Activated CD4-positive, alpha-beta T cell treated with anti-CD3 and anti-CD28 coated beads for 36 hours (primary cell): ENCODE data around the gene KIAA1614. TPM values are rescaled to one million over a fixed set of nuclear protein-coding genes. Genes with fewer than 3 reads are reported as not detected.

Source experiments
- ATAC-seq: fragments of 200-7000 bp; cut with Tn5 transposase; one replicate; pipeline ENCODE4 v1.10.0; 2021; ENCODE audit warnings: mild to moderate bottlenecking, moderate library complexity
- CTCF ChIA-PET: fragments of 350-600 bp; sonication (Branson Sonifier 250); formaldehyde crosslinking; loops from one replicate; lab custom pipeline; 2021; ENCODE audit warnings: antibody characterized with exemption; lab: Charles Lee
- POLR2A ChIA-PET: fragments of 350-600 bp; sonication (Branson Sonifier 250); formaldehyde crosslinking; loops from one replicate; lab custom pipeline; 2021; ENCODE audit warnings: antibody characterized with exemption, inconsistent platforms; lab: Charles Lee
- DNase-seq: peaks from one replicate; pipeline ENCODE4 v3.0.0-alpha.2; 2020
- H3K27ac Mint-ChIP-seq: one replicate; pipeline ENCODE4 v1.8.0; 2021; ENCODE audit warnings: mixed read lengths
- H3K27me3 Mint-ChIP-seq: one replicate; pipeline ENCODE4 v1.8.0; 2021; ENCODE audit warnings: mixed read lengths
- H3K36me3 Mint-ChIP-seq: one replicate; pipeline ENCODE4 v1.8.0; 2021; ENCODE audit warnings: low read depth, mixed read lengths
- H3K4me1 Mint-ChIP-seq: one replicate; pipeline ENCODE4 v1.8.0; 2021; ENCODE audit warnings: mixed read lengths
- H3K4me3 Mint-ChIP-seq: one replicate; pipeline ENCODE4 v1.8.0; 2021; ENCODE audit warnings: mild to moderate bottlenecking, moderate library complexity, mixed read lengths
- H3K9me3 Mint-ChIP-seq: one replicate; pipeline ENCODE4 v1.8.0; 2021; ENCODE audit warnings: low read depth, mixed read lengths
- intact Hi-C, 2 experiments: fragments of 100-400 bp; cut with DNase I in 1 of 2; cut with micrococcal nuclease in 1 of 2; formaldehyde crosslinking; loops; one replicate each; pipeline versions ENCODE4 v1.14.2 to v1.15.1; 2022 to 2024; cut with DNase I, micrococcal nuclease
- total RNA-seq, 2 experiments: library from RNA; stranded (reverse); gene quantifications; one replicate each; pipeline ENCODE4 v1.2.3, GENCODE V29; 2021

KIAA1614 gene, protein sequence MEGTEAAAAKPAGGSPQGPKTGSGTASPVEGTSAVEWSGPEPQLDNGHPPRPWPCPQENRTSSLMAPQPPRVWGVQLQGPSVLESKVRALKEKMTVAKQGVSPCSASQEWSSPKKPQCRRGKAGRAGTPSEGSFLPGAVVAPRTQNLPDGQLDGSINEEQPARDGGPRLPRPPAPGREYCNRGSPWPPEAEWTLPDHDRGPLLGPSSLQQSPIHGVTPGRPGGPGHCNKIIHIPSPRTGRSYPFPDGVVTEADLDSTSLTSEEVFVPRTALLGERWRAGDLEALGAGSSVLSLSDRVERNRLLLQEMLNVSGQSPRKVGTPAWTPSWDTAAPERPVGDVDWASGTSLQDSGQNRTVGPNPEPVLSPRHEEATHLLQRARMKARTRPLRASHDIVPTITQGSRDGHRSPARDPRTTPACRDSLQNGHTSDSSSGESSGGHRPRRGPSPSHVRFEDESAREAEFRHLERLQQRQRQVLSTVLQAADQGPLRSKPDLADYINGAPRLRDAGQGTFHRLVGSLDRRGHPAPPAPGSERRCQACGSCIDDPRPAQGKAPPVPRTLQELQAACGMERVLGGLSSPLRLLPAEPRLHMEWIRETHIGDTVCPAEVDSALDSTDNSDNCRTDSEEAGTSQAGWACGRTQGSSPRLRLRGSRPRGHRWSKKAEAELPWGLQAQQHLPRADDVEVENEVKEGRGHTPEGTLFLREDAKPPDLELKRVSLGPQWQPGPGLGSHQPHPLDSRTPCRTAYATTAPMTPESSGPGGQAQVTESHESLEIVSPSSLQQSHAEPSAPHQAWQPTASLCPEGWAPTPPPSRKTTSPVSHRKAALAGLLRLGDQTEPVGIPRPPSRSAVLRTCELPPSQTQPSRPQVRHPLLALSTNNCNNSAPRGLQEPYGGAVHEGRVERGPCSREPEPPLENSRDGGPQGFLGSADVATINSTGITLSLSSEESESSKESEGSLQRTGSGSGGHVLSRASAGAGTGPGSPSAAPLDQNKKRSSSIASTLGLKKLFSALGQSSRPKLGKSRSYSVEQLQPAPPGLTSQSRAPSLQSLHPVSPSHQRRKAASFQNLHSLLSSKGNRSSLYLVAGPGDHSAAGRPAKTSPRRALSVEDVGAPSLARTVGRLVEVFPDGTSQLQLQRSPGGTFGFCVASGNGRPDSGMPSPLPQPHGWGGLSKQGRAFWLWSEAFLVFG
- total RNA-seq, result under 1 TPM in 1 of 2 experiments, not detected in 1; 0.09 TPM

DNA sequence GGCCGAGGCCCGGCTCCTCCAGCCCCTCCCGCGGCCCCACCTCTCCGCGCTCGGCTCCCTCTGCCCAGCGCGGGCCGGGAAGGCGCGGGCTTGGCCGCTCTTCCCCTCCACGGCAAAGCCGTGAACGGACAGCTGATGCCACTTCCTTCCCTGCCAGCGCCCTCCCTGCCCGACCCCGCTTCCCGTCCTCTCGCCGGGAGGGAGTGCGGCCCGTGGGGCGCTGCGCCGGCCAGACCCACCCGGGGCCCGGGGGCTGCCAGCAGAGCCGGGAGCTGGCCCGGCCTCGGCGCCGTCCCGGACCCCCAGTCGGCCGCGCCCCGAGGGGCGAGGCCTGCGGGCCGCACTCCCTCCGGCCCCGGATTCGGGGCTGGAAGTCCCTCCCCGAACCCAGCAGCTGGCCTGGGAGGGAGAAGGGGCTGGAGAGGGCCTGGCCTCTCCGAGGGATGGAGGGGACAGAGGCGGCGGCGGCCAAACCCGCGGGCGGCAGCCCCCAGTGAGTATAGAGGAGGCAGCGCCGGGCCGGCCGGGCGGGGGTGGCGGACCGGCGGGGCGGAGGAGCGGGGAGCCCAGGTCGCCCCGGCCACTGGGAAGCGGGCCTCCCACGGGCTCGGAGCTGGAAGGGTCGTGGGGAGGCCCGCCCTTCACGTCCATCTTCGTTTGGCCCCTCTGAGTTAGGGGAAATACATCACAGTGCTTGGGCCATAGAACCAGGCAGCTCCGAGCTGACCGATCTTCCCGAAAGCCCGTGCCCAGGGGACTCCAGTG lies at the start of gene KIAA1614:
TSS of gene KIAA1614 (plus strand) at position 97 of the 765 bp plus-strand sequence. CDS start at position 444, 347 bp downstream.
- Mint-ChIP-seq H3K9me3 (no peaks in the 10 kb centered on the region), H3K36me3 (no peaks in the 10 kb centered on the region), H3K4me1 (peaks cover 13% of the 10 kb centered on the region), H3K27ac (no peak within 1 kb of the TSS), H3K27me3 (peaks cover 38% of the 10 kb centered on the region), H3K4me3 (peak within 1 kb of the TSS; percentile 24)
- ATAC-seq (peak; percentile 23), DNase-seq (no peak)
- ChIA-PET CTCF (interaction anchor here (1.2 kb wide), 1 partner anchor 26 kb away, joined by 3 read pairs; no protein-coding TSS in a partner anchor), POLR2A (no interaction called here)
- intact Hi-C loops, result no loop called here

DNA sequence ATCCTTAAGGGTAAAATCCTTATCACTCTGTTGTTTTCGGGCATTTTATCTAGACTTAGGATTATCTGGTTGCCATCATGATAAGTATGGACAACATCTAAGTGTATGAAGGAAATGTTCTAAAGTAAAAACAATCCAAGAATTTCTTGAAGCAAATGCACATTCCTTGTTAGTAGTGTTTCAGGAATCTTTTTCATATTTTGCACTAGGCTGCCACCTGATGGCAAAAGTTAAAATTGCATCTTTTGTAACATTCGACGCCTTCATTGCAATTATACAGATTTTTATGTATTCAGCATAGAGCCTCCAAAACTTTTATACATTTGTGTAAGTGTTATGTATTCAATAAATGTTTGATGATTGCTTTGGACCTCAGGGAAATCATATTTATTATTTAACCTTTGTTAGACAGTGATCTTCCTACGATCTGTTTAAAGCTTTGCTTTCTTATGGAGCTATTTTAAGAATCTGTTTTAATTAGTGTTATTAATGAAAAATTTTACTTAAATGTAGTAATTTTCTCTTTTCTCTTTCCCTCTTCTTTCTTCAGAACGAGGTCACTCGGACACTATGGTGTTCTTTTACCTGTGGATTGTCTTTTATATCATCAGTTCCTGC lies 49.4 kb upstream of the KIAA1614 start:
- ATAC-seq (no peak), DNase-seq (peak; percentile 42)
- intact Hi-C loops, result loop anchor here (5.0 kb wide), 4 partner anchors 86 to 346 kb away; partner anchors contain the start of gene XPR1 (in 2 of the 2)
- Mint-ChIP-seq H3K36me3 (peaks cover 7% of the 10 kb centered on the region), H3K9me3 (no peaks in the 10 kb centered on the region), H3K4me3 (no peak overlapping the region), H3K4me1 (no peaks in the 10 kb centered on the region), H3K27me3 (no peaks in the 10 kb centered on the region), H3K27ac (no peak overlapping the region)
- POLR2A ChIA-PET, result interaction anchor here (0.6 kb wide), 1 partner anchor 360 kb away, joined by 3 read pairs; no protein-coding TSS in a partner anchor
- CTCF ChIA-PET, result interaction anchor here (0.6 to 6.2 kb wide), 36 partner anchors 10 to 610 kb away, joined by 3 to 148 read pairs (median 4); partner anchors contain the start of gene XPR1

DNA sequence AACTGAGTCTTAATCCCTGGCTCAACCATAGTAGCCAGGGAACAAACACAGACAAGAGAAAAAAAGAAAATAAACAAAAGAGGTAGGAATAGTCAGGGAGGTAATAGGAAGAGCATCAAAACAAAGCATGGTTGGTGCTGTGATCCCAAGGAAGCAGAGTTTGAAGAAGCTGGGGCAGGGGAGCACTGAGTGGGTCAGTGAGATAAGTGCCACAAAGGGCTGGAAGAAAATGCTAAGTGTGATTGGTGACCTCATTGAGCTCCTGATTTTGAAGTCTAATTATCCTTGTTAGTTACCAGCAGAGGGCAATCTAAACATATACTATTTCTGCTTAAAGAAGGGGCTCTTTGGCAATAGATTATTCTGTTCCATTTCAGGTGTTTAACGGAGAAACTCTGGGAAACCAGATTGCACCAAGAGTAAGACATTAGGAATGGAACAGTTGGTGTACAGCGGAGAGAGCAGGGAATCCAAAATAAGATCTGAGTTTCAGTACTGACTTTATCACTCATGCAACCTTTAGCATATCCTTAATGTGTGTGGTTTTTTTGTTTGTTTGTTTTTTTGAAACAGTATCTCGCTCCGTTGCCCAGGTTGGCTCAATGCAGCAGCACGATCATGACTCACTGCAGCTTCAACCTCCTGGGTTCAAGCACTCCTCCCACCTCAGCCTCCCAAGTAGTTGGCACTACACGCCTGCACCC lies 30.7 kb upstream of the KIAA1614 start:
- ChIA-PET CTCF (interaction anchor here (0.6 to 1.8 kb wide), 27 partner anchors 17 to 548 kb away, joined by 3 to 18 read pairs (median 3); no protein-coding TSS in a partner anchor), POLR2A (no interaction called here)
- H3K36me3 Mint-ChIP-seq, result peaks cover 4% of the 10 kb centered on the region
- H3K4me3 Mint-ChIP-seq, result no peak overlapping the region
- DNase-seq, result no peak
- no peak overlapping the region for H3K27ac Mint-ChIP-seq
- no peaks in the 10 kb centered on the region for H3K4me1 Mint-ChIP-seq
- no peaks in the 10 kb centered on the region for H3K27me3 Mint-ChIP-seq
- ATAC-seq, result peak; percentile 66
- intact Hi-C loops, result loop anchor here (1.0 to 5.0 kb wide), 4 partner anchors 205 to 284 kb away; partner anchors contain the start of gene IER5 (in 1 of the 2)
- no peaks in the 10 kb centered on the region for H3K9me3 Mint-ChIP-seq

DNA sequence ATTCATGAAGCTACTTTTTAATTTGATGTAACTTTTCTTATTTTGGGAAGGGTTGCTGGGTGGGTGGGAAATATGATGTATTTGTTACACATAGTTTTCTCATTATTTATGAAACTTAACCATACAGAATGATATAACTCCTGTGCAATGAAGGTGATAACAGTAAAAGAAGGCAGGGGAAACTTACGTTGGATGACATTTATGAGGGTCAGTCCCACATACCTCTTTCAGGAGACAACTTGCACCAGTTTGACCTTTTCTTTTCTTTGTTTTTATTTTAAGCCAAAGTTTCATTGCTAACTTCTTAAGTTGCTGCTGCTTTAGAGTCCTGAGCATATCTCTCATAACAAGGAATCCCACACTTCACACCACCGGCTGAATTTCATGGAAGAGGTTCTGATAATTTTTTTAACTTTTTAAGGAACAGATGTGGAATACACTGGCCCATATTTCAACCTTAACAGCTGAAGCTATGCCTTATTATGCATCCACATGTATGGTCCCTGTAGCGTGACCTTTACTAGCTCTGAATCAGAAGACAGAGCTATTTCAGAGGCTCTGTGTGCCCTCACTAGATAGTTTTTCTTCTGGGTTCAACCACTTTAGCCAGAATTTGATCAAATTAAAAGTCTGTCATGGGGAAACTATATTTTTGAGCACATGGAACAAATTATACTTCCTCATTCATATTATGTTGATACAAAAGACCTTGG lies 28.0 kb upstream of the KIAA1614 start:
- Mint-ChIP-seq H3K9me3 (no peaks in the 10 kb centered on the region), H3K4me3 (no peak overlapping the region), H3K36me3 (peaks cover 4% of the 10 kb centered on the region), H3K27me3 (no peaks in the 10 kb centered on the region), H3K27ac (no peak overlapping the region), H3K4me1 (no peaks in the 10 kb centered on the region)
- no peak for DNase-seq
- intact Hi-C loops, result loop anchor here in 1 of 2 experiments (5.0 kb wide), 1 partner anchor 203 kb away; the partner anchor contains the start of gene IER5
- no peak for ATAC-seq
- CTCF ChIA-PET, result interaction anchor here (0.6 to 1.8 kb wide), 5 partner anchors 11 to 1706 kb away, joined by 3 to 4 read pairs (median 3); no protein-coding TSS in a partner anchor
- POLR2A ChIA-PET, result no interaction called here

DNA sequence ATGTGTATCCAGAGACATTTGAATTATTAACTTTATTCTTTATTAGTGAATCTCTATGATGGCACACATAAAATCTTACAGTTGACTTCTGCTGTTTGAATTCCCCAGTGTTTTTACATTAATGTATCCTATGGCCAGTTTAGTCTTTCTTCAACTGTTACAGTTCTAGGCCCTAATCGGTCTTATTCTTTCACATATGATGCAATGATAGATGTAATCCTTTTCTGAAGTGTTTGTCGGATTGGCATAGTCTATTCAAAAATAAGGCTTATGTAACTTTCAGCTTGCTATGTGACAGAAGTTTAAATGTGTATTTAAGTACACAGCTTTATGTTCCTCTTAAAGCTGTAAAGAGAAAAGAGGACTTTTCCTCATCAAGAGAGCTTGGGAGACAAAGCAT lies 26.4 kb upstream of the KIAA1614 start:
- CTCF ChIA-PET, result interaction anchor here (0.8 to 1.6 kb wide), 3 partner anchors 23 to 283 kb away, joined by 3 to 6 read pairs (median 4); no protein-coding TSS in a partner anchor
- POLR2A ChIA-PET, result interaction anchor here (0.8 kb wide), 1 partner anchor 448 kb away, joined by 4 read pairs; no protein-coding TSS in a partner anchor
- DNase-seq (no peak), ATAC-seq (no peak)
- no peak overlapping the region for H3K4me3 Mint-ChIP-seq
- H3K9me3 Mint-ChIP-seq, result no peaks in the 10 kb centered on the region
- H3K36me3 Mint-ChIP-seq, result peaks cover 4% of the 10 kb centered on the region
- intact Hi-C loops, result no loop called here
- no peak overlapping the region for H3K27ac Mint-ChIP-seq
- H3K4me1 Mint-ChIP-seq, result no peaks in the 10 kb centered on the region
- H3K27me3 Mint-ChIP-seq, result no peaks in the 10 kb centered on the region

DNA sequence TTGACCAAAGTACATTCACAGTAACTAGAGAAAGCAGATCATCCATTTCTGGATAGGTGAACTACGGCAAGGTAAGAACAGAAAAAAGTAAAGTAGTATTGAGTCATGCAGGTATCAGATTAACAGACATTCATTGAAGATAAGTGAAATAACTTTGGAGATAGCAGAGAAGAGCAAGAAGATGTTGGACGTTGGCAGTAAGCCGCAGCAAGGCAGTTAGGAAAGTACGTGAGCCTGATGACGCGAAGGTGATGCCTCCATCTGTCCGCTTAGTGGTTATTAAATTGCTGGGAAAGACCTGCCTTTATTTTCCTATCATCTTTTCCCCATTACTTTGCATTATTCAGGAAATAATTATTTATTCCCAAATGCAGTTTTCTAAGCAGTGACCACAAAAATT lies 24.9 kb upstream of the KIAA1614 start:
- peaks cover 1% of the 10 kb centered on the region for H3K4me1 Mint-ChIP-seq
- no peak for ATAC-seq
- no peak overlapping the region for H3K27ac Mint-ChIP-seq
- H3K27me3 Mint-ChIP-seq, result no peaks in the 10 kb centered on the region
- no peak for DNase-seq
- H3K9me3 Mint-ChIP-seq, result no peaks in the 10 kb centered on the region
- intact Hi-C loops, result no loop called here
- ChIA-PET CTCF (interaction anchor here (0.6 to 1.6 kb wide), 2 partner anchors 25 to 1214 kb away, joined by 3 to 6 read pairs; no protein-coding TSS in a partner anchor), POLR2A (no interaction called here)
- H3K36me3 Mint-ChIP-seq, result peaks cover 4% of the 10 kb centered on the region
- no peak overlapping the region for H3K4me3 Mint-ChIP-seq

DNA sequence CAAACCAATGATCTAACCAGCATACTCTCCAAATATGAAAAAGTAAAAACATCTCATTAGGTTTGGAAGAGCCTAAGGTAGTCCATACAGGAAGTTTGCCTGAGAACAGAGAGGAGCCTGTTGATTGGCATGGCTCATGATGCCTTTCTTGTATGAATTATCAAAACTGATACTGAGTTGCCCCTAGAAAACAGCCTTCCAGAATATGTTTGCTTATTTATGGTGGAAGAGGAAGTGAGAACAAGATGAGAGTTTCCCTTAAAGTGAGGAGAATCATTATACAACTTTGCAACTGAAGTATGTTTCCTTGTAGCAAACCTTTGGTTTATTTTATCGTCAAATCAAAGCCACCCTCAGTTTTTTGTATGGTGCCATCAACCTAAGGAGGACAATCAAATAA lies 23.8 kb upstream of the KIAA1614 start:
- POLR2A ChIA-PET, result no interaction called here
- H3K4me1 Mint-ChIP-seq, result peaks cover 7% of the 10 kb centered on the region
- H3K4me3 Mint-ChIP-seq, result no peak overlapping the region
- H3K9me3 Mint-ChIP-seq, result no peaks in the 10 kb centered on the region
- intact Hi-C loops, result no loop called here
- H3K27me3 Mint-ChIP-seq, result no peaks in the 10 kb centered on the region
- CTCF ChIA-PET, result no interaction called here
- H3K36me3 Mint-ChIP-seq, result peaks cover under 1% of the 10 kb centered on the region
- no peak overlapping the region for H3K27ac Mint-ChIP-seq
- ATAC-seq (no peak), DNase-seq (no peak)

DNA sequence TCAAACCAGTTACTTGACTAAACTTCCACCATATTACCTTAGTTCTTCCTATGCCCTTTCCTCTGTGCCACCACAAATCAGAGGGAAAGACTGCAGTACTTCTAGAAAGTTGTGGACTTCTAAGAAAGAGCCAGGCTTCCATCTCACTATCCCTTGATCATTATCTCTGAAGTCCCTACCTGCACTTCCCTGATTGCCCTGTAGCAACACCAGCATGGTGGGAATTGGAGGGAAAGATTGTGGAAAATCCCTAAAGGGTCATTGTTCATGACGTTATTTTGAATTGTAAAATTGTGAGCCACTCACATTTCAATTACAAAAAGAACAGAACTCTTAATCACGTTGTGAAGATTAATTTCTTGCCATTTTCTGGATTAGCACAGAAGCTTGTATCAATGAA lies 23.4 kb upstream of the KIAA1614 start:
- H3K4me3 Mint-ChIP-seq, result no peak overlapping the region
- no peak overlapping the region for H3K27ac Mint-ChIP-seq
- H3K36me3 Mint-ChIP-seq, result no peaks in the 10 kb centered on the region
- H3K27me3 Mint-ChIP-seq, result no peaks in the 10 kb centered on the region
- peaks cover 10% of the 10 kb centered on the region for H3K4me1 Mint-ChIP-seq
- no peaks in the 10 kb centered on the region for H3K9me3 Mint-ChIP-seq
- ChIA-PET POLR2A (interaction anchor here (0.6 kb wide), 1 partner anchor 217 kb away, joined by 4 read pairs; no protein-coding TSS in a partner anchor), CTCF (no interaction called here)
- no peak for ATAC-seq
- intact Hi-C loops, result no loop called here
- DNase-seq, result no peak

DNA sequence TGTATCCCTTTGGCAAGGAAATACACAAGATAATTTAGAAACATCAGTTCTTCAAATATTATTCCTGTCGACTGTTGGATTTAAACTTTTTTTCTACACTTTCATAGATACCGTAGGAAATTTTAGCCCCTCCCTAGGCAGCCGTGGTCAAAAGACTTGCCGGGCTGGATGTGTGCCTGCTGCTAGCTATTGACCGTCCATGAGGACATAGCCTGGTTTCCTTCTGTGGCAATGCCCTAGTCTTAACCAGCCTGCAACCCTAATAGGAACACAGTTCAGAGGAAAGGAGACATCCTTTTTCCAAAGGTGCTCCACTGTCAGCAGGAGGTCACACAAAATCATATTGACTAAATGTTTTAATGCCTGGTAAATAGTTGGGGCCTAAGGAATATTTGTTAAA lies 20.4 kb upstream of the KIAA1614 start:
- intact Hi-C loops, result no loop called here
- H3K4me3 Mint-ChIP-seq, result no peak overlapping the region
- H3K36me3 Mint-ChIP-seq, result no peaks in the 10 kb centered on the region
- H3K27me3 Mint-ChIP-seq, result no peaks in the 10 kb centered on the region
- no peaks in the 10 kb centered on the region for H3K9me3 Mint-ChIP-seq
- H3K27ac Mint-ChIP-seq, result no peak overlapping the region
- DNase-seq (no peak), ATAC-seq (no peak)
- CTCF ChIA-PET, result interaction anchor here (1.0 kb wide), 1 partner anchor 278 kb away, joined by 3 read pairs; no protein-coding TSS in a partner anchor
- POLR2A ChIA-PET, result no interaction called here
- peaks cover 10% of the 10 kb centered on the region for H3K4me1 Mint-ChIP-seq
